ENCODE results near the gene PUM2.

The PUM2 gene

GRCh38 chr2:20198796-20199632, 151.6 kb downstream of the PUM2 start:
- no peak for DNase-seq
